Measurements from ENCODE around the gene ST6GALNAC3.
"Not testable (repeated sequence)": the region's sequence is repeated elsewhere in the genome, so short reads cannot be mapped to it uniquely, and the experiment has no call there.

The ST6GALNAC3 gene

DNA sequence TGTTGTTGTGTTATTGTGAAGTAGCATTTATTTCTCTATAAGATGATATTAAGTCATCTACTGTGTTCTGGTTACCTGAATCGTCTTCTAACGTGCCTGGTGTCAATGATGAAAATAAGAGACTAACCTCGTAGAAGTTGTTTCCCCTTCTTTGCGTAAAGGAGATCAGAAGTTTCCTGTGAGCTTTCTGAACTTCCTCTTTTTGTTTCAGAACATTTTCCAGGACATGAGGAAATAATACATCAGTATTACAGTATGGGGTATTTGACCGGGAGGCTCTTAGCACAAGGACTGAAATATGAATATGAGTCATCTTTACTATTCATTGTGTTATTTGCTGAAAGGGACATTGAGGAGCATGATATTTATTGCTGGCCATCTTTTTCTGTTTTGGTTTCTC is 1.3 kb downstream of the ST6GALNAC3 start:
- no peak for DNase-seq

GRCh38 chr1:76079475-76080227 is 5.1 kb downstream of the ST6GALNAC3 start:
- DNase-seq, result no peak

DNA sequence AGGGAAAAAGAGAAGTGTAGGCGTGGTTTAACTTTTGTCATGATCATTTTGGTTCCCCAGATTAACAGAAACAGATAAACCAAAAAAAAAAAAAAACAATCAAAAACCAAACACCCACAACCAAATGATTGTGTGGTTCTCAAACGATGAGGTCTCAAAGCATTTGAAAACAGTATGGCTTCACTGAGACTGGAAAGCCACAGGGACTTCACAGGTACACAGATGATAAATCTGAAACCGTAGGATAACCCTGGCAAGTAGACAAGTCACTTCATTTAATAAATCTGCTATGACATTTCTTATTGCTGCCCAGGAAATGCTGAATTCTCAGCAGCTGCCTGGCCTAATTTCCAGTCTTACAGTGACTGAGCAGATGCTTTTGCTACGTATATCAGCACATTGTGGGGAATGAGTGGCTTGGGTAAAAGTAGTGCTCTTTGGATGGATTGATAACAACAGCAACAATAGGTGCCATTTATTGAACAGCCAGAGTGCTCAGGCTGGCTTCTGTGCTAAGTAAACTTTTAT is 6.1 kb downstream of the ST6GALNAC3 start:
- no peak for DNase-seq

- DNase-seq, result no peak
Observed at GRCh38 chr1:76082062-76082461, 7.5 kb downstream of the ST6GALNAC3 start.

- DNase-seq, result no peak
Observed at GRCh38 chr1:76083189-76083588, 8.6 kb downstream of the ST6GALNAC3 start.

GRCh38 chr1:76084029-76084627 is 9.6 kb downstream of the ST6GALNAC3 start:
- DNase-seq, result no peak

GRCh38 chr1:76084685-76085084 is 10.1 kb downstream of the ST6GALNAC3 start:
- no peak for DNase-seq

DNA sequence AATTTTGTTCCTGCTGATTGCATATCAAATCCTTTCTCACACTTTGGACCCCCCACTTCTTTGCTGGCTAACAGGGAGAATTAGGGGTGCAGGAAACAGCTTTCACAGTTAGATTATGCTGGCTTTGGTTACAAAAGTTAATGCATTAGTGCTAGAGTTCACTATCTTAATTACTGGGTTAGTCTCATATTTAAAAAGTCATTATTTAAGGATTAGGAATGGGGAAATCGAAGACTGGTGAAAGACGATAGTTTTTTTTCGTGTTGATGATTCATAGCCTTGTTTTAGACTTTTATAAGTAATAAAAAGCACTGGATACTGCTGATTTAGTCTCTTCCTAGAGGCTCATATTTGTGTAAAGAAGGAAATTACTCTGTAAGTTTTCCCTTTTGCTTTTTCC is 11.6 kb downstream of the ST6GALNAC3 start:
- DNase-seq, result no peak

- DNase-seq, result no peak
Observed at GRCh38 chr1:76086597-76086996, 12.1 kb downstream of the ST6GALNAC3 start.

DNA sequence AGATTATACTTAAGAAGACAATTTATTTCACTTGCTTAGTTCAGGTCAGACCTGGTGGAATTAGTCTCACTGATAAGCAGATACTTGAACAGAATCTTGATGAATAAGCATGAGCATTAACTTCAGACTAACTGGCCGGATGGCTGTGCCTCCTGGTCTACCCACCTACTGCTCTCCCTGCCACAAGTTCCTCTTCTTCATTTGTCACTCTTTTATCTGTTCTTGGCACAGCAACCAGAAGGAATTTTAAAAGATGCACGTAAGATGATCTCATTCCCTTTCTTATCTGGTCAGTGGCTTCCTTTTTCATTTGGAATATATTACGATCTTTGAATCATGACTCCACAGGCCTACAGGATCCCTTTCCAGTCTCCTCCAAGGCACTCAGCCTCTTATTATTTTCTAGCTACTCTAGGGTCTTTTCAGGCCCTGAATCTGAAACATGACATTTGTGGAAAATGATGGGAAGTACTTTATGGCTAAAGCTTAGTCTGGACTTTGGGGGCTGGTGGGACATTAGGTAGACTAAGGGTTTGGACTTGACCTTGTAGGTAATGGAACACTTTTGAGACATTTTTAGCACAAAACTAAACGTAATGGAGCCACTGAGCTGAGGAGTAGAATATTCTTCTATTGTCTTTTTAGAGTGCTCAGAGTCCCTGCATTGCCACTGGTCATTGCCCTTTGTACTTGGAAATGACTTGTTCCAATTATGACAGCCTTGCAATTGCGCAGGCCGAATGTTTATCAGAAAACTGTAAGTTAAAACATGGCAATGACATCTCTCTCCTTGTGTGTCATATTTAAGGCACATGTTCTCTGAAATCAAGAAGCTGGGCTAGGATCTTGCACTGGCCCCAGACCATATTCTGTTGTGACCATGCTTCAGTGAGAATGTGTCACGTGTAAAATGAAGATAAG is 16.0 kb downstream of the ST6GALNAC3 start:
- DNase-seq, result no peak

GRCh38 chr1:76092812-76093211 is 18.3 kb downstream of the ST6GALNAC3 start:
- DNase-seq, result no peak

GRCh38 chr1:76093522-76094312 is 19.2 kb downstream of the ST6GALNAC3 start:
- DNase-seq, result no peak

DNA sequence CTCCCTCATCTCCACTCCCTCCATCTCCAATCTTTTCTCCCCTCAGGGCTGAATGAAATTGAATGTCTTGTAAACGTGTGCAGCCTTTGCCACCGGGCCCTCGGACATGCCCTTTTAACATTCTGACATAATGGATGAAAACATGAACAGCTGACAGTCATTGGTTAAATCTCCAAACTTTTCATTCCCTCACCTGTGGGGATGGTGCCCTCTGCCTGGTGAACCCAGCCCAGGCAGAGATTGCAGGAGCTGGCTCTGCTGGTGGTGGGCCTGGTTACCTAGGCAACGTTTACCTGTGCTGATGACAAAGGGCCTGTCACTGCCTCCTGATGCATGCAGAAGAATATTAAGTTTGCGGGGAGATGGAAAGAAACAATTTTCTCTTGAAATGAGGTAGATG is 21.3 kb downstream of the ST6GALNAC3 start:
- DNase-seq, result no peak

GRCh38 chr1:76097064-76097463 is 22.5 kb downstream of the ST6GALNAC3 start:
- not testable (repeated sequence) for DNase-seq

DNA sequence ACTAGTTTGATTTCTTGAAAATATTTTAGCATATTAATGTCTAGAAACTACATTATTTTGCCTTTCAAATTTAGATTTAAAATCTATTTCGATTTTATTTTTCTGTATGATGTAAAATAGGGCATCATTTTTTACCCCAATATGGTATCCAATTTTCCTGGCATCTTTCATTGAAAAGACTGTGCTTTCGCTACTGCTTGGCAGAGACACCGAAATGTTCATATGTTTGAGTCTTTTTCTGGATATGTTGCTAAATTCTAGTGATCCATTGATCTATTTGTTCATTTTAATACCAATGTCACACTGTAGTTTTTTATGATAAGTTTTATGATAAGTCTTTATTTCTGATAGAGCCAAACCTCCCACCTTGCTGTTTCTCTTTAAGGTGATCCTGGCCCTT is 24.3 kb downstream of the ST6GALNAC3 start:
- DNase-seq, result no peak

DNA sequence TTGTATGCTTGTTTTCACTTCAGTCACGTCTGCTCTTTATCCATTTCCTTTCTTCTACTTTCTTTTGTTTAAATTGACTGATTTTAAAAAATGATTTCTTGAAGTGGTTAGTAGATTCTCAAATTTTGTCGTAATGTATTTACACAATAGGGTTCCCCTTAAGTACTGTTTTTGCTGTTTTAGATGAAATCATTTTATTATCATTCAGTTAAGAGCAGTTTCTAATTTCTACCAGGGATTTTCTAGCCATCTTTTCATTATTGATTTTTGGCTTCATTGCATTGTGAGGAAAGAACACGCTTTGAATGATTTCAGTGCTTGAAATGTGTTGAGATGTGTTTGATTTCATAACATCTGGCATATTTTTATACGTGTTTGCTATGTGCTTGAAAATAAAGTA is 27.0 kb downstream of the ST6GALNAC3 start:
- no peak for DNase-seq

DNA sequence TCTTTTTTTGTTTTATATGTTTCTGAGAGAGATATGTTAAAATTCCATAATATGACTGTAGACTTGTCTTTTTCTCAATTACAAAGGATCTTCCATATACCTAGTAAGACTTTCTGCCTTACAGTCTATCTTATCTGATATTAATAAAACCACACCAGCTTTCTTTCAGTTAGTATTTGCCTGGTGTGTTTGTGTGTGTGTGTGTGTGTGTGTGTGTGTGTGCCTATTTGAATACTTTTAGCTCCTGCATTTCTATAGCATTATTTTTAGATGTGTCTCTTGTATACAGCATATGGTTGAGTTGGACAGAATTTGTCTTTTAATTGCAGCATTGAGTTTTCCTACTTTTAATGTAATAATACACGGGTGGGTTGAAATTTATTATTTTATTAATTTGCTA is 27.5 kb downstream of the ST6GALNAC3 start:
- no peak for DNase-seq

DNA sequence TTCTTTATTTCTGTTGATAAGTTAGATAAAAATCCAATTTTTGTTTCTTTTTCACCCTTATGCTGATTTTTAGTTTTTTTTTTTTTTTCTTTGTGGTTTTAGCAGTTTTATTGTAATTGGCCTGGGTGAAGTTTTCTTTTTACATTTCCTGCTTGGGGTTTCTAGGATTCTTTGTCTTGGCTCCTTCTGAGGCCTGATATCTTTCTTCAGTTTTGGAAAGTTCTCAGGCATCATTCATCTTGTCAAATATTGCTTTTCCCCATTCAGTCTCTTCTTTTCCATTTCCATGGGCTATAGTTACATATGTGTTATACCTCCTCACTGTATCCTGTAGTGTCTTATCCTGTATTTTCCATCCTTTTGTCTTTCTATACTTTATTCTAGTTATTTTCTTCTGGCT is 28.5 kb downstream of the ST6GALNAC3 start:
- DNase-seq, result no peak

DNA sequence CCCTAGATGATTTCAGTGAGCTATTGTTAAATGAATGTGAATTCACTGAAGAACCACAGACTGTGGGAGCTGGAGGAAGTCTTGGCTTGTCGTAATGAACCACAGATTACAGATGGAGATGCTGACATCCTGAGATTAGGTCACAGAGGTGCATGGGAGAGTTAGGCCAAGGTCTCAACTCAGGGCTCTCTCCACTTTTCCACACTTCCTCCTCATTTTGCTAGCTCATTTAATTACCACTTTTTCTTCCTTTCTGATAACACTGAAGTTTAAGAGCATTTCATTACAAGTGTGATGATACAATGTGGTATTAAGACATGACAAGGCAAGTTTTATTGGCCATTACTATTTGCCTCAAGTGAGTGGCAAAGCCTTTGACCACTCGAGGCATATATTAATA is 30.8 kb downstream of the ST6GALNAC3 start:
- no peak for DNase-seq

GRCh38 chr1:76106251-76106650 is 31.7 kb downstream of the ST6GALNAC3 start:
- DNase-seq, result no peak

GRCh38 chr1:76106719-76107235 is 32.2 kb downstream of the ST6GALNAC3 start:
- DNase-seq, result no peak

DNA sequence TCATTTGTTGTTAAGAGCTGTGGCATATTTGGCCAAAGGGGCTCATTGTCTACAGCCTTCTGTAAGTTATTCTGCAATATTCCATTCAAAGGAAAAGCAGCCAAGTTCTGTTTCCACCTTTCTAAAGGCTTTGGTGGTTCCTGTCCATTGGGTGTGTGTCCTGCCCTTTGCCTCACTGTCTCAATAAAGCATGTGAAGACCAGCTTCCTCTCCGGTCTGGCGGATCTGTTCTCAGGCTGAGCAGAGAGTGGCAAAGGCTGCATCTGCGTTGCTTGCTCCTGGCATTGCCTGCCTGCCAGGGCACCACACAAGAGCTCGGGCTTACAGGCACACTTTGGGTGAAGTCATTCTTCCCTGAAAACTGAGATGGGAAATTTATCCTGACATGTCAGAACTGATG is 34.9 kb downstream of the ST6GALNAC3 start:
- no peak for DNase-seq
